ENCODE results near the gene CARNS1.

CARNS1 gene

DNA sequence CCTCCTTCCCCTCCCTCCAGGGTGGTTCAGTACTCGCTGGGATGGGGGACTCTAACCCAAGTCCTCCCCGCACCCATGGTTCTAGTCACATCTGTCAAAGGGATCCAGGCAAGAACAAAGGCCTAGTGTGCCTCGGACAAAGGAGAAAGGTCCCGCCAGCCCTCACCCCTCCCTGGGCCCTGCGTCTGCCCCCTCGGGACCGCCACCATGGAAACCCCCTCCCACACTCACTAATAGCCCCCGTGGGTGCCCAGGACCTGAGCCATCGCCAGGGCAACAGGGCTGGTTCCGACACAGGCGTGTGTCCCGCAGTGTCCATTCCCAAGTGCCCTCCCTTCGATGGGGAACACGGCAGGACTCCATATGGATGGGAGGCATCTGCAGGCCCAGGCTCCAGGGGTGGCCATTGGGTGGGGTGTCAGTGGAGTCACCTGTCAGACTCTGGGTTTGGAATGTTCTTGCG lies 5.1 kb upstream of the CARNS1 start:
- no peaks in the 10 kb centered on the region for H3K9me3 Mint-ChIP-seq
- peaks cover 83% of the 10 kb centered on the region for H3K36me3 Mint-ChIP-seq
- ATAC-seq (no peak), DNase-seq (ENCODE audit: low spot score in 2 of 2) (no peak)
- H3K27ac Mint-ChIP-seq = peak overlapping the region; percentile 85
- peaks cover 85% of the 10 kb centered on the region for H3K4me1 Mint-ChIP-seq
- peak overlapping the region; percentile 86 for H3K4me3 Mint-ChIP-seq

DNA sequence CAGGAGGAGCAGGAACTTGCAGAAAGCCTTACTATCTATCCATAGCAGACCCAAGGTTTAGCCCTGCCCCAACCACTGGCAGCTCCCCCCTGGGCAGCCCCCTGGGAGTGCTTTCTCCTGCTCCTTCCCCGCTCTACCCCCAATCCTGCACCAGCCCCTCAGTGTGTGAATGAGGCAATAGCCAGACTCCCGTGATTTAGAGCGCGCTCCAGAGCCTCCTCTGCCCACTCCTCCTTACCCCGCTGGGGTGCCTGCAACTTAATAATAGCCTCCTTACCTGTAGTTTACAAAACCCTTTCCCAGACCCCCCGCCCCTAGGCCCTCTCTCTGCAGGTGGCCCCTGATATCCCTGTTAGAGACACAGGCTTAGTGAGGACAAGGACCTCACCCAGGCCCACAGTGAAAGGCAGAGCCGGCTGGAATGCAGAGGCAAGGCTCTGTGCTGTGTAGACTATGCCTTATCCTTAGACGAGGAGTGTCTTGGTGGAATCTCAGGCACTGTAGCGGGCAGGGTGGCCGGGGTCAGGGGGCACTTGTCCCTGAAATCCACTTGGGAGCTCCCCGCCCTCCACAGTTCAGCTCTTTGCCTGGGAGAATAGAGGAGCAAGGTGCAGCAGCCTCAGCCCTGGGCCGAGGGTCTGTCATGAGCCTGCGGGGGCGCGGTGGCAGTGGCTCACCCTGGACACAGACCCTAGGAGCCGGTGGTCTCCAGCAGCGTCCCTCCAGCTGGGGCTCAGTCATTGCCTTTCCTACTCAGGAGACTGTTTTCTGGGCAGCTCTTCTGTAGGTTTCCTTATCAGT lies 4.3 kb upstream of the CARNS1 start:
- H3K36me3 Mint-ChIP-seq = peaks cover 75% of the 10 kb centered on the region

DNA sequence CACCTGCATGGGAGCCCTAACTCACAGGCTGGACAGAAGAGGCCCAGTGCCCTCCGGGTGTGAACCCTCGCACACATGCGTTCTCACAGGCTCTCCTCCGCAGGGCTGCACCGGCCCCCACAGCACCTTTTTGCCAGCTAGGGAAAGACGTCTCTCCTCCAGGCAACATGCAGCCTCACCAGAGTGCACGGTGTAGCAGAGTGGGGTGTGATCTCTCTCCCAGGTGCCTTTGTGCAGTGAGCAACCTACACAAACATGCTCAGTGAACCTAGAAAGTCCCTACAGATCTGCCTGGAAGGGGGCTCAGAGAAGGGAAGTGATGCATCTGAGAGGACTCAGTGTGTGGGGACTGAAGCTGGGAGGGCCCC lies 3.7 kb upstream of the CARNS1 start:
- Mint-ChIP-seq H3K27ac (peak overlapping the region; percentile 85), H3K4me1 (peaks cover 81% of the 10 kb centered on the region), H3K4me3 (no peak overlapping the region), H3K9me3 (no peaks in the 10 kb centered on the region), H3K36me3 (peaks cover 69% of the 10 kb centered on the region)
- DNase-seq (ENCODE audit: low spot score in 2 of 2) (no peak), ATAC-seq (no peak)

More for the DNA sequence above, 4.3 kb upstream of the CARNS1 start:
- peak overlapping the region; percentile 86 for H3K4me3 Mint-ChIP-seq
- peaks cover 81% of the 10 kb centered on the region for H3K4me1 Mint-ChIP-seq
- peak overlapping the region; percentile 85 for H3K27ac Mint-ChIP-seq
- ATAC-seq = no peak
- no peaks in the 10 kb centered on the region for H3K9me3 Mint-ChIP-seq
- no peak for DNase-seq (ENCODE audit: low spot score in 2 of 2)

DNA sequence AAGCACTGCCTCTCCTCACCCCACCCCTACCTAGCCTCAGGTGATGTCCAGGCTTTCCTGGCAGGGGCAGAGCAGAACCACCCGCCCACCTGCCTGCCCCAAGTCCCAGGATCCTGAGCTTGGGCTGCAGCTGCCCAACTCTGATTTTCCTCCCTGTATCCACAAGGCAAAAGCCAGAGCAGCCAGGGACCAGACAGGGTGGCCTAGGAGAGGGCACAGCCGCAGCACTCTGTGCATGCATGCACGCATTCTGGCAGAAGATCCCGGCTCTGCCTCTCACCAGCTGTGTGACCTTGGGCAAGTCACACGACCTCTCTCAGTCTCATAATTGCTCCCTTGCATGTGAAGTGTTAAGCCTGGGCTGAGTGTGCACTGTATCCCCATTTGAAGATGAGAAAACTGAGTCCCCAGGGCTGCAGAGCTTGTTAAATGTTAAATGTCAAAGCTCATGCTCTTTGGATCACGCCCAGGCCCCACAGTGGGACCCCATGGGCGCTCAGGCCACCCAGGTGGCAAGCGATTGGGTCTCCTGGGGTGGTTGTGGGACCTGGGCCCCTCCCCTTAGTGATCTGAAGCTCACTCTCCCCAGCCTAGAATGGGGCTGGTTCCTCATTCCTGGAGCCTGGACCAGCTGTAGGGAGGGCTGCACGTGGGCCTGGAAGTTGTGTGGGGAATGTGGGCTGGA lies 2.8 kb upstream of the CARNS1 start:
- peaks cover 60% of the 10 kb centered on the region for H3K36me3 Mint-ChIP-seq

DNA sequence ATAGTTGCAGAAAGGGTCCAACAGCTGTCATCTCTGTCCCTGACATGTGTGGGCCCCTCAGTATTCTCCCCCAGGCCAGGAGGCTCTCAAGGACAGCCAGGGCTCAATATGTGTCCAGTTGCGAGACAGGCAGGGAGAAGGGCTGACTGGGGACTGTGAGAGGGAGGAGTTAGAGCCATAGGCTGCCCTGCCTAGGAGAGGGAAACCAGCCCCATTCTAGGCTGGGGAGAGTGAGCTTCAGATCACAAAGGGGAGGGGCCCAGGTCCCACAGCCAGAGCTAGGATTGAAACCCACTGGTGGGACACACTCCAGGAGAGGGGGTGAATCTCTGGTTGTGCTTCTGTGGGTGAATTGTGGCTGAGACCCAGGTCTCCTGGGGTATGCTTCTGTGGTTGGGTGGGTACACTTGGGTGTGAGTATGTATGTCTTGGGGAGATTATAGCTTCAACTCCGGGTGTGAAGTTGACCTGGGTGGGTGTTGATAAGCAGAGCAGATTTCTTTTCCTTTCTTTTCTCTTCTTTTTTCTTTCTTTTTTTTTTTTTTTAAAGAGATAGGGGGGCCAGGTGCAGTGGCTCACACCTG lies 2.1 kb upstream of the CARNS1 start:
- H3K36me3 Mint-ChIP-seq = peaks cover 53% of the 10 kb centered on the region
- ATAC-seq = no peak
- H3K4me1 Mint-ChIP-seq = peaks cover 81% of the 10 kb centered on the region
- H3K27ac Mint-ChIP-seq = peak overlapping the region; percentile 85
- peak overlapping the region; percentile 76 for H3K4me3 Mint-ChIP-seq
- no peak for DNase-seq (ENCODE audit: low spot score in 2 of 2)
- no peaks in the 10 kb centered on the region for H3K9me3 Mint-ChIP-seq

More for the DNA sequence above, 2.8 kb upstream of the CARNS1 start:
- peak overlapping the region; percentile 85 for H3K27ac Mint-ChIP-seq
- no peaks in the 10 kb centered on the region for H3K9me3 Mint-ChIP-seq
- ATAC-seq (no peak), DNase-seq (ENCODE audit: low spot score in 2 of 2) (no peak)
- H3K4me3 Mint-ChIP-seq = peak overlapping the region; percentile 76
- peaks cover 81% of the 10 kb centered on the region for H3K4me1 Mint-ChIP-seq

DNA sequence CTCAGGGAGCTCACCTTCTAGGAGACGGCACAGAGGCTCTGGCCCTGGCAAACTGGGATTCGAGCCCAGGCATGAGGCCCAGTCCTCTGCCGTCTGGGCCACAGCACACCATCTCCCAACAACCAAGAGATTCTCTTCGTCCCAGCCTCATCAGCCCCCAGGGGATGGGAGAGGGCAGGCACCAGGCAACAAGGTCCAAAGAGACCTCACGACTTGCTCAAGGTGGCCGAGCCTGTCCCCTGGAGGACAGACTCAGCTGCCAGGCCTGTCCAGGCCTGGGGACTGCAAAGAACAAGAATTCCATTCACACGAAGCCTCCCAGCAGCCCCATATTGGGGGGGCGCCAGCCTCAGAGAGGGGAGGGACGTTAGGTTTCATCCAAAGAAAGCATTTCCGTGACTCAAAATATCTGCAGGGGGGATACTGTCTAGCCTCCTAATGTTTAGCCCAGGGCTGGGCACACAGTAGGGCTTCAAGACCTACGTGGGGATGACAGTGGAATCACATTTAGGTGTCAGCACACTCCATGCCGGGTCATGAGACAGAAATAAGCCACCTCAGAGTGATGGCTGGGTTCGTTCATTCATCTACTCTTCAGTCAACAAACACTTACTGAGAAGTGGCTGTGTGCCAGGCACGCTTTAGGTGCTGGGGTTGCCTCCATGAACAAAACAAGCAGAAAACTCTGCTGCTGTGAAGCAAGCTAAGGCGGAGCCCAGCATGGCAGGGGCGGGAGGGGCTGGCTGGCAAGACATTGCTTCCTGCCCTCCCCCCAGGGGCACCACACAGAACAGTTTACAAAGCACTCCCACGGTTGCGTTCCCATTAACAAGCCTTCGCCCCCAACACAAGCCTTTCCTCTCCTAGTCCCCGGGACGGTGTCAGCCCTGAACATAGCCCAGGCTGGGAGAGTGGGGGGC lies 1.2 kb downstream of the CARNS1 start:
- Mint-ChIP-seq H3K9me3 (no peaks in the 10 kb centered on the region), H3K4me1 (peaks cover 75% of the 10 kb centered on the region), H3K27ac (peak overlapping the region; percentile 91), H3K36me3 (peaks cover 26% of the 10 kb centered on the region), H3K4me3 (peak overlapping the region; percentile 76)
- DNase-seq (ENCODE audit: low spot score in 2 of 2) (peak in 1 of 2 donors; percentile 64), ATAC-seq (no peak)

DNA sequence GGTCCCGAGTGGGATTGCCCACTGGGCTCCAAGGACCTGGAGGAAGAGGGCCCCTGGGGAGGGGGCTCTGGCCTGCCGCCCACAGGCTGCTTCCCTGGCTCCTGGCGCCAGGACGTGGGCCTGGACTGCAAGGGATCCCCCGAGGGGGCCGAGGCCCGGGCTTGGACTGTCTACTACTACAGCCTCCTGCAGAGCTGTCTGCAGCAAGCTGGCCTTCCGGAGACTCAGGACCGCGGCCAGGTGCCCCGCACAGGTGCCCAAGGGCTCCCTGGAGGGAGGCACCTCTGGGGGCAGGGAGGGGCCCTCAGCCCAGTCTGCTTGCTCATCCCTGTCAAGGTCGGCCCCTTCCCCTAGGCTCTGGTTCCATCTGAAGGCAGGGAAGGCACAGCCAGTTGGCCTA lies 1.9 kb downstream of the CARNS1 start:
- no peaks in the 10 kb centered on the region for H3K9me3 Mint-ChIP-seq
- H3K36me3 Mint-ChIP-seq = peaks cover 22% of the 10 kb centered on the region
- no peak for ATAC-seq
- no peak overlapping the region for H3K27ac Mint-ChIP-seq
- peaks cover 68% of the 10 kb centered on the region for H3K4me1 Mint-ChIP-seq
- H3K4me3 Mint-ChIP-seq = peak overlapping the region; percentile 76
- DNase-seq (ENCODE audit: low spot score in 2 of 2) = no peak

DNA sequence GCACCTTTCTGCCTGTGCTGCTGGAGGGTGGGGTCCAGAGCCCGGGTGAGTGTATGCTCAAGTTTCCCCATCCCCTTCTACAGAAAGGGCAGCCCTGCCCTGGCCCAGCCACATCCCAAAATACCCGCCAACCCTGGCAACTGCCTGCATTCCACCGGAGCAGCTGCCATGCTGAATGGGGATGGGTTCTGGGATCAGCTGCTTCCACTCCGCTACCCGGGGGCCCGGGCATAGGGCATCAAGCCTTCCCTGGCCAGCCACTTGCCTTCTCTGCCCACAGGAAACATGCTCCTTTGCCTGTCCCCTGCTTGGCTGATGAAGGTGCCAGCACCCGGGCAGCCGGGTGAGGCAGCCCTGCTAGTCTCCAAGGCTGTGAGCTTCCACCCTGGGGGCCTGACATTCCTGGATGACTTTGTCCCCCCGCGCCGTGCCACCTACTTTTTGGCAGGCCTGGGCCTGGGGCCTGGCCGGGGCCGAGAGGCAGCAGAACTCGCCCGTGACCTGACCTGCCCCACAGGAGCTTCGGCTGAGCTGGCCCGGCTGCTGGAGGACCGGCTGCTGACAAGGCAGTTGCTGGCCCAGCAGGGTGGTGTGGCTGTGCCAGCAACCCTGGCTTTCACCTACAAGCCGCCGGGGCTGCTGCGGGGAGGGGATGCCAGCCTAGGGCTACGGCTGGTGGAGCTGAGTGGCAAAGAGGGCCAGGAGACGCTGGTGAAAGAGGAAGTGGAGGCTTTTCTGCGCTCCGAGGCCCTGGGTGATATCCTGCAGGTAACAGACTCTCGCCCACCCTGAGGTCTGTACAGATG lies 3.2 kb downstream of the CARNS1 start:
- peak overlapping the region; percentile 84 for H3K27ac Mint-ChIP-seq
- DNase-seq (ENCODE audit: low spot score in 2 of 2) (no peak), ATAC-seq (no peak)
- peaks cover 64% of the 10 kb centered on the region for H3K4me1 Mint-ChIP-seq
- no peaks in the 10 kb centered on the region for H3K9me3 Mint-ChIP-seq
- H3K36me3 Mint-ChIP-seq = peaks cover 14% of the 10 kb centered on the region
- H3K4me3 Mint-ChIP-seq = peak overlapping the region; percentile 76

DNA sequence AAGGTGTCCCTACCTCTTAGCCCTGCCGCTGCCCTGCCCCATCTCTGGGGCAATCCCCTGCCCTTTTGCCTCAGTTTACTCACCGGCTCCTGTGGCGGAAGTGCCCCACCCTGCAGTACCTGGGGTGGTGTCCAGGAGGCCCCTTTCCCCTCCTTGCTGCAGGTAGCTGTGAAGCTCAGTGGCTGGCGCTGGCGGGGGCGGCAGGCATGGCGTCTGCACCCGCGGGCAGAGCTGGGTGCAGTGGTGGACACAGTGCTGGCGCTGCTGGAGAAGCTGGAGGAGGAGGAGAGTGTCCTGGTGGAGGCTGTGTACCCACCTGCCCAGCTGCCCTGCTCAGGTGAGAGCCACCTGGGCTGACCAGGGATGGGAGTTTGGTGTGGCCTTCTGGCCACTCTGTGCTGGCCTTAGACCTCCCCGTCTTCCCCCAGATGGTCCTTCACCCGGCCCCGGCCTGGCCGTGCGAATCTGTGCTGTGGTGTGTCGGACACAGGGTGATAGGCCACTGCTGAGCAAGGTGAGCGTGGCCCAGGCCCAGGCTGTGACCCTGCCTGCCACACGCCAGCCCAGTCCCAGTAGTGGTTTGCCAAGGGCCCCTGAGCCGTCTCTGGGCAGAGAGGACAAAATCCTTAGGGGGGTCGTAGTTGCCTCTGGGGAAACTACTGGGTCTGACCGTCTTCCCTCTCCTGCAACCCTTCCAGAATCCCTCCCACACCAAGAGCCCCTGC lies 4.0 kb downstream of the CARNS1 start:
- Mint-ChIP-seq H3K27ac (peak overlapping the region; percentile 84), H3K36me3 (peaks cover 12% of the 10 kb centered on the region)
- no peak for DNase-seq (ENCODE audit: low spot score in 2 of 2)

DNA sequence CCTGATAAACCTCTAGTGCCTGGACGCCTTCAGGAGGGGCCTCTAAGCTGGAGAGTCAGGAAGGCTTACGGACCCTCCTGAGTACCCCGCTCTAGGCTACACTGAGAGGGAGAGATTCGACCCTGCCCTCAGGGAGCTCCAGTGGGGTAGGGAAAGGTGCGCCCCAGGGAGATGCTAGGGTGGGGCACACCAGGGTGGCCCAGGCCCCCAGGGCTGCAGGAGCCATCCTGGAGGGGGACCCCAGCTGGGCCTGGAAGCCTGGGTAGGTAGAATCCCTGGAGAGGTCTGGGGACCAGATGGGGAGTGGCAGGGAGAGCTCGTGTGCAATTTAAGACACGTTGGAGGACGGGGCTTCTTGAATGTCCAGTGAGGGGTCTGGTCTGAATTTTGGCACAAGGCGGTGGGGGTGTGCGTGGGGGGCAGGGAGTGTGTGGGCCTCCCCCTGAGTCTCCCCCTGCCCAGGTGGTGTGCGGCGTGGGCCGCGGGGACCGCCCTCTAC lies 4.7 kb downstream of the CARNS1 start:
- Mint-ChIP-seq H3K27ac (peak overlapping the region; percentile 84), H3K4me3 (peak overlapping the region; percentile 76), H3K4me1 (peaks cover 68% of the 10 kb centered on the region), H3K36me3 (peaks cover 18% of the 10 kb centered on the region), H3K9me3 (no peaks in the 10 kb centered on the region)
- no peak for ATAC-seq
- no peak for DNase-seq (ENCODE audit: low spot score in 2 of 2)

More for the DNA sequence above, 4.0 kb downstream of the CARNS1 start:
- peak overlapping the region; percentile 76 for H3K4me3 Mint-ChIP-seq
- H3K4me1 Mint-ChIP-seq = peaks cover 66% of the 10 kb centered on the region
- no peaks in the 10 kb centered on the region for H3K9me3 Mint-ChIP-seq
- no peak for ATAC-seq

DNA sequence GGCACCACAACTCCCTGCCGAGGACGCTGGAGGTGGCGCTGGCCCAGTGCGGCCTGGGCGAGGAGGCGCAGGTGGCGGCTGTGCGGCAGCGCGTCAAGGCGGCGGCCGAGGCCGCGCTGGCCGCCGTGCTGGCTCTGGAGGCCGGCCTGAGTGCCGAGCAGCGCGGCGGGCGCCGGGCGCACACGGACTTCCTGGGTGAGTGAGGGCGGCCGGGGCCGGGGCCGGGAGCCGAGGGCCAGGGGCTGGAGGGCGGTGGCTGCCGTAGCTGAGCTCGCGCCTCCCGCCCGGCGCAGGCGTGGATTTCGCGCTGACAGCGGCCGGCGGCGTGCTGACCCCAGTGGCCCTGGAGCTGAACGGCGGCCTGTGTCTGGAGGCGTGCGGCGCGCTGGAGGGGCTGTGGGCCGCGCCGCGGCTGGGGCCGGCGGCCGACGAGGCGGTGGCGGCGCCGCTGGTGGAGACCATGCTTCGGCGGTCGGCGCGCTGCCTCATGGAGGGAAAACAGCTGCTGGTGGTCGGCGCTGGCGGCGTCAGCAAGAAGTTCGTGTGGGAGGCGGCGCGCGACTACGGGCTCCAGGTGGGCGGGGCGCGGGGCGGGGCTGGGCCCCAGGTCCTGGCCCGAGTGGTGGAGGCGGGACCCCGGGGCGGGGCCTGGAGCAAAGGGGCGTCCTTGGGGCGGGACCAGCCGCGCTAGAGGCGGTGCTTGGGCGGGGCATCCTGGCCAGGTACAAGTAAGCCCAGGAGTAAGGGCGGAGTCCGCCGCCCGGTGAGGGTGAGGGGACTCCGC lies 5.4 kb downstream of the CARNS1 start:
- Mint-ChIP-seq H3K9me3 (no peaks in the 10 kb centered on the region), H3K4me3 (peak overlapping the region; percentile 76), H3K36me3 (peaks cover 18% of the 10 kb centered on the region), H3K27ac (peak overlapping the region; percentile 84), H3K4me1 (peaks cover 71% of the 10 kb centered on the region)
- peak; percentile 88 for ATAC-seq
- peak; percentile 98 to 99 for DNase-seq (ENCODE audit: low spot score in 2 of 2)

DNA sequence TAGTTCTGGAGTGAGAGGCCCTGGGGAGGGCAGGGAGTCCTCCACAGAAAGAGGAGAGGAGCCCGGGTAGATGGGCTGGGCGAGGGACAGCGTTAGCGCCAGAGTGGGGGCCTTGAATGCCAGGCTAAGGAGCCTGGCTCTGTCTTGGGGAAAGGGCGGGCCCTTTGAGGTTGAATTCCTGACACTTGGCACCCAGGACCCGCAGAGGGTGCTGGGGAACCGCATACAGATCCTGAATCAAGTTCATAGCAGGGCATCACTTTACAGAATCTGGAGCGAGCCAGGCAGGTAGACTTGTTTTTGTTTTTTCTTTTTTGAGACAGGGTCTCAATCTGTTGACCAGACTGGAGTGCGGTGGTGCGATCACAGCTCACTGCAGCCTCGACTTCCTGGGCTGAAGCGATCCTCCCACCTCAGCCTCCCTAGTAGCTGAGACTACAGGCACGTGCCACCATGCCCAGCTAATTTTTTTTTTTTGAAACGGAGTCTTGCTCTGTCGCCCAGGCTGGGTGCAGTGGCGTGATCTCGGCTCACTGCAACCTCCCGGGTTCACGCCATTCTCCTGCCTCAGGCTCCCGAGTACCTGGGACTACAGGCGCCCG lies 6.1 kb downstream of the CARNS1 start:
- Mint-ChIP-seq H3K4me3 (peak overlapping the region; percentile 76), H3K36me3 (peaks cover 18% of the 10 kb centered on the region), H3K27ac (peak overlapping the region; percentile 67), H3K4me1 (peaks cover 71% of the 10 kb centered on the region), H3K9me3 (no peaks in the 10 kb centered on the region)
- DNase-seq (ENCODE audit: low spot score in 2 of 2) (no peak), ATAC-seq (no peak)

All from stimulated activated effector memory CD8-positive, alpha-beta T cell treated with anti-CD3 and anti-CD28 coated beads, Interleukin-12 subunit alpha, Interleukin-12 subunit beta, amount 100 ng/mL, for 72 hours (primary cell).